ENCODE measurements around the gene BHLHE41. TPM values are rescaled to one million over a fixed set of nuclear protein-coding genes. Genes with fewer than 3 reads are reported as not detected.

BHLHE41 gene
- total RNA-seq, 1 donor = 4.3 TPM

GRCh38 chr12:26126340-26127284 is 1.8 kb upstream of the BHLHE41 start:
- peak overlapping the region; percentile 73 for H2AFZ ChIP-seq (ENCODE audit: low read length)
- no peaks in the 10 kb centered on the region for H3K9me3 ChIP-seq (ENCODE audit: low read depth, low read length)
- H3K4me1 ChIP-seq (ENCODE audit: insufficient read depth, low read length) = peaks cover 19% of the 10 kb centered on the region
- H3K4me3 ChIP-seq (ENCODE audit: insufficient read depth, low read length) = peak overlapping the region; percentile 70
- H3K4me2 ChIP-seq (ENCODE audit: insufficient read depth, low read length) = peak overlapping the region; percentile 95
- DNase-seq (ENCODE audit: insufficient read length, low spot score, missing footprints) = peak; percentile 97
- TF ChIP-seq, protein P1, sequence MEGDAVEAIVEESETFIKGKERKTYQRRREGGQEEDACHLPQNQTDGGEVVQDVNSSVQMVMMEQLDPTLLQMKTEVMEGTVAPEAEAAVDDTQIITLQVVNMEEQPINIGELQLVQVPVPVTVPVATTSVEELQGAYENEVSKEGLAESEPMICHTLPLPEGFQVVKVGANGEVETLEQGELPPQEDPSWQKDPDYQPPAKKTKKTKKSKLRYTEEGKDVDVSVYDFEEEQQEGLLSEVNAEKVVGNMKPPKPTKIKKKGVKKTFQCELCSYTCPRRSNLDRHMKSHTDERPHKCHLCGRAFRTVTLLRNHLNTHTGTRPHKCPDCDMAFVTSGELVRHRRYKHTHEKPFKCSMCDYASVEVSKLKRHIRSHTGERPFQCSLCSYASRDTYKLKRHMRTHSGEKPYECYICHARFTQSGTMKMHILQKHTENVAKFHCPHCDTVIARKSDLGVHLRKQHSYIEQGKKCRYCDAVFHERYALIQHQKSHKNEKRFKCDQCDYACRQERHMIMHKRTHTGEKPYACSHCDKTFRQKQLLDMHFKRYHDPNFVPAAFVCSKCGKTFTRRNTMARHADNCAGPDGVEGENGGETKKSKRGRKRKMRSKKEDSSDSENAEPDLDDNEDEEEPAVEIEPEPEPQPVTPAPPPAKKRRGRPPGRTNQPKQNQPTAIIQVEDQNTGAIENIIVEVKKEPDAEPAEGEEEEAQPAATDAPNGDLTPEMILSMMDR (IDR thresholded peaks at IDR 0.05; ENCODE audit: extremely low read depth, low read depth, low read length) = no peak
- no peaks in the 10 kb centered on the region for H4K20me1 ChIP-seq (ENCODE audit: insufficient read depth, low read length)
- no peaks in the 10 kb centered on the region for H3K36me3 ChIP-seq (ENCODE audit: insufficient read depth, low read length)
- peak overlapping the region; percentile 33 for H3K27ac ChIP-seq (ENCODE audit: low read depth, low read length)
- H3K79me2 ChIP-seq (ENCODE audit: insufficient read depth, low read length) = no peaks in the 10 kb centered on the region
- H3K27me3 ChIP-seq (ENCODE audit: insufficient read depth, low read length) = peaks cover 37% of the 10 kb centered on the region

- peak overlapping the region; percentile 70 for H3K4me3 ChIP-seq (ENCODE audit: insufficient read depth, low read length)
- H3K27me3 ChIP-seq (ENCODE audit: insufficient read depth, low read length) = peaks cover 29% of the 10 kb centered on the region
- H2AFZ ChIP-seq (ENCODE audit: low read length) = peak overlapping the region; percentile 73
- peaks cover 19% of the 10 kb centered on the region for H3K4me1 ChIP-seq (ENCODE audit: insufficient read depth, low read length)
- H3K79me2 ChIP-seq (ENCODE audit: insufficient read depth, low read length) = no peaks in the 10 kb centered on the region
- peak; percentile 93 for DNase-seq (ENCODE audit: insufficient read length, low spot score, missing footprints)
- no peaks in the 10 kb centered on the region for H3K9me3 ChIP-seq (ENCODE audit: low read depth, low read length)
- no peaks in the 10 kb centered on the region for H4K20me1 ChIP-seq (ENCODE audit: insufficient read depth, low read length)
- H3K27ac ChIP-seq (ENCODE audit: low read depth, low read length) = peak overlapping the region; percentile 33
- no peaks in the 10 kb centered on the region for H3K36me3 ChIP-seq (ENCODE audit: insufficient read depth, low read length)
- H3K4me2 ChIP-seq (ENCODE audit: insufficient read depth, low read length) = peak overlapping the region; percentile 95
- TF ChIP-seq, protein P1 (IDR thresholded peaks at IDR 0.05; ENCODE audit: extremely low read depth, low read depth, low read length) = no peak
Measured at GRCh38 chr12:26125400-26126339, 833 bp upstream of the BHLHE41 start.

DNA sequence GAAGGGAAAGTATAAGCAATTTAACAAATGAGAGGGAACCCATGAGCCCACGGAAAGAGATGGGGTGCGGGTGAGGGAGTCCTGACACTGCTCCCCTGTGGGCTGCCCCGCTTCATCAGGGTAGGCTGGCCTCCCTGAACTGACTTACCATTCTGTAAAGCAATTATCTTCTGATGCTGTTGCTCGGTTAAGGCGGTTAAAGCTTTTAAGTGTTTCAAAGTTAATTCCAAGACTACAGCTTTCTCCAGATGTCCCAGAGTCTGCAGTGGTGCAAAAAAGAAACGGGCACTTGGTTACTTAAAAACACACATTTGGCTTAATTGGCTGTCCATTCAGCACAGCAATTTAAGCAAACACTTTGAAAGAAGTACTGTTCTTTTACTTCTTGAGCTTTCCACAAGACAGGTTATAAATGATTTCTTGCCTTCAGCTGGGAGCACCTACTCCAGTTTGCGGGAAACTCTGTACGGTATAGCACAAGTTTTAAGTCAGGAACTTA is 1.3 kb downstream of the BHLHE41 start:
- Histone ChIP-seq H3K9me3 (ENCODE audit: low read depth, low read length) (no peaks in the 10 kb centered on the region), H3K36me3 (ENCODE audit: insufficient read depth, low read length) (no peaks in the 10 kb centered on the region), H3K4me2 (ENCODE audit: insufficient read depth, low read length) (peak overlapping the region; percentile 97), H3K79me2 (ENCODE audit: insufficient read depth, low read length) (no peaks in the 10 kb centered on the region), H4K20me1 (ENCODE audit: insufficient read depth, low read length) (no peaks in the 10 kb centered on the region), H3K27me3 (ENCODE audit: insufficient read depth, low read length) (peaks cover 18% of the 10 kb centered on the region), H3K4me3 (ENCODE audit: insufficient read depth, low read length) (peak overlapping the region; percentile 70), H2AFZ (ENCODE audit: low read length) (peak overlapping the region; percentile 83), H3K4me1 (ENCODE audit: insufficient read depth, low read length) (peaks cover 19% of the 10 kb centered on the region), H3K27ac (ENCODE audit: low read depth, low read length) (peak overlapping the region; percentile 62)
- TF ChIP-seq, protein P1 (IDR thresholded peaks at IDR 0.05; ENCODE audit: extremely low read depth, low read depth, low read length) = no peak
- no peak for DNase-seq (ENCODE audit: insufficient read length, low spot score, missing footprints)

All from osteoblast (primary cell).